Right kidney (tissue), 1 donor: ENCODE measurements around the gene GMDS.
A peak's percentile ranks its signal among the peaks of the same experiment; 100 is the strongest.

Experiments used
- DNase-seq: peaks from one replicate; pipeline ENCODE4 v3.0.0-alpha.2; 2016

GMDS gene

GRCh38 chr6:1739220-1739619, 506.2 kb downstream of the GMDS start:
- DNase-seq: no peak

DNA sequence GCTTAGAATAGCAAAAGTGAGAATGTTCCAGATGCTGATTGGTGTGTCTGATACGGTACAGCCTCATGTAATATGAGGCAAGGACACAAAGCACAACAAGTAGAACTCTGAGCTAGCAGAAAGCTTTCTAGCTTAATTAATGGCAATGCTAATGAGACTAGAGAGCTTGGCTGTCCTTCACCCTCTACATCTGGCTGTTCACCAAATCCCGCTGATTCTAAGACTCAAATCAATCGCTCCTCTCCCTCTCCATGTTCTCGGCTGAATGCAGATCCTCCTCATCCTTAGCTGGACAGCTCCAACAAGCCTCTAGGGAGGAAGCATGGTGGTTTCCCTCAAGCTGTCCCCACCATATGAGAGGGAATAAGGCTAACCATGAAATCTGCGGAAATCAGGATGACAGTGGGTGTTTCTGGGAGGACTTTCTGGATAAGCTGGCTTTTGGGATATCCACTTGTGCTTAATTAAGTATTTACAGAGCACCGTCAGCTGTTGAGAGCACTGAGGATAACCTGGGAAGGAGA, 506.8 kb downstream of the GMDS start:
- peak; percentile 3 for DNase-seq

DNA sequence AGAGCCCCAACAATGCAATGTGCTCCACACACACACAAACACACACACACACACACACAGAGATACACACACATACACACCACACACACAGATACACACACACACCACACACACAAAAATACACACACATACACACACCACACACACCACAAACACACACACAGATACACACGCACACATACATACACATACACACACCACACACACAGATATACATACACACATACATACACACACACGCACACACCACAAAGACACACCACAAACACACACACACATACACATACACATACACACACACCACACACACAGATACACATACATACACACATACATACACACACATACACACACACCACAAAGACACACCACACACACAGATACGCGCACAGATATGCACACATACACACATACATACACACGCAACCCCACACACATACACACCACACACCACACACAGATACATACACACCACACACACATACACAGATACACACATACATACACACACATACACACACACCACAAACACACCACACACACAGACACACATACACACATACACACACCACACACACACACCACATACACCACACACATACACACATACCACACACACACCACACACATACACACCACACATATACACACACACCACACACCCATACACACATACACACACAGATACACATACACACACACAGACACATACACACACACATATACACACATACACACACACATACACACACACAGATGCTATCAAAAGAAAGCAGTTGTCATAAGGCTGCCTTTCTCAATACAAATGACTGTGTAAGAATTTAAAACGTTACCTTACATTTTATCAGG, 507.7 kb downstream of the GMDS start:
- no peak for DNase-seq

DNA sequence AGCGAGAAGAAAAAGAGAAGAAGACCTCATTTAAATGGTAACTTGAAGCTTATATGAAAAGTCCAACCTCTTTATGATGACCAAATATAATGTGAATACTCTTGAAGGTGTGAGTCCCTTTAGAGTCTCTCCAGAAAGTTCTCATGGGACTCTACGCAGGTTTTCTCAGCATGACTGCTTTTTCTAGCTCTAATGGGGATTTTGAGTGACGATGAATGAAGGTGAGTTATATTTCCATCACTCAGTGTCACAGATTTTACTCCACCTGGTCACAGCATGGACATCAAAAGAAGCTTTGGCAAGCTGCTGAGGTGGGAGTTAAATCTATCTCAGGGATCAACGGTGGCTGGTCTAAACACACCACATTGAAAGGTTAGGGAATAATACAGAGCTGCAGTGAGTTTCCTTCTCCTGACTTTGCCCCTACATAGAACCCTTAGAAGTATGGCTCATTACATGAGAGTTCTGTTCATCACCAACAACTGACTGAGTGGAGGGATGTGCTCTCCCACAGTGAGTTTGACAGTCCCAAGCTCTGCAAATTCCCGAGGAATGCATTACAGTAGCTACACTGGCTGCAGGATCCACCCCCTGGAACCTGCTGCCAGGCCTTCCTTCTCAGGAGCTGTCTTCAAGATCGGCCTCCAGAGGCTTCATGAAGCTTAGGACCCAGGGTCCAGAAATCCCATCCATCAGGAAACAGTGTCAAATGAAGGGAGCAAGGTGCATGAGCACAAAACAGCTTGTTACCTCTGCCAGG, 508.9 kb downstream of the GMDS start:
- no peak for DNase-seq

DNA sequence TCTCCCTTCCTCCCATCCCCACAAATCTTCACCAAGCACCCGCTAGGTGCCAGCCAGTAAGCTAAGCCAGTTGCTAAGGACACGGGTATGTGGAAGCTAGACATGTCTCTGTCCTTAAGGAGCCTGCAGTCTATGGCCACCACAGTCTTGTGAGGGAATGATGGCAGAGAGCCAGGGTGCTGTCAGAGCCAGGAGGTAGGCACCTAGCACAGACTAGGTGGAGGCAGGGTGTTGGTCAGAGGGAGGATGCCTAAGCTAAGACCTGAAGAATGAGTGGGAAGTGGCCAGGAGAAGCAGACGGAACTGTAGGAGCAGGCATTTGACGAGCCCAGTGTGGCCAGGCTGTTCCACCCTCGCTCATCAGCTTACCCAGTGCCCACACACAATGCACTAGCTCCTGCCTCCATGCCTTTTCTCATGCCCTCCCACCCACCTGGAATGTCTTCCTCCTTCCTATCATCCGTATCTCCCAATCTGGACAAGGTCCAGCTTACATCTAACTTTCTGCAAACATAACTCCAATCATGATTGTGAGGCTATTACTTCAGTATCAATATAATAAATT, 510.1 kb downstream of the GMDS start:
- DNase-seq: no peak

- DNase-seq: no peak
Observed at GRCh38 chr6:1730882-1731281, 514.5 kb downstream of the GMDS start.

GRCh38 chr6:1729750-1730140, 515.7 kb downstream of the GMDS start:
- no peak for DNase-seq

GRCh38 chr6:1729133-1729749, 516.2 kb downstream of the GMDS start:
- no peak for DNase-seq

DNA sequence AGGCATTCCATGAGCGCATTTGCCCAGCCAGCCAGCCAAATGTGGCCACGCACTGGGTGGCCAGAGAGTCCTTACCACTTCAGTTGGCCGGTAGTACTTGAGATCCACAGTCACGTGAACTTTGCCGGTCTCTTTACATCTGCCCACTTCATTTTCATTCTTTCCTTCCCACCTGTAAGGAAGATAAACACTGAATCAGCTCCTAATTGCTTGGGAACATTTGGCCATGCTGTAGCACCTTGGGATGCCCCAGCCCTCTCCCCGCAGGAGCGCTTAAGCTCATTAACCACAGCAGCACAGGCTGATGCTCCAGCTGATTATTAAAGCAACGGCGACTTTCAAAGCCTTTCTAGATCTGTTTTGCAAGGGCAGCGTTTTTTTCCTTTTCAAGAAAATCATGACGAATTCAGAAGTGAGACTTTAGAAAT, 519.0 kb downstream of the GMDS start:
- DNase-seq: no peak

GRCh38 chr6:1724616-1725015, 520.8 kb downstream of the GMDS start:
- no peak for DNase-seq

DNA sequence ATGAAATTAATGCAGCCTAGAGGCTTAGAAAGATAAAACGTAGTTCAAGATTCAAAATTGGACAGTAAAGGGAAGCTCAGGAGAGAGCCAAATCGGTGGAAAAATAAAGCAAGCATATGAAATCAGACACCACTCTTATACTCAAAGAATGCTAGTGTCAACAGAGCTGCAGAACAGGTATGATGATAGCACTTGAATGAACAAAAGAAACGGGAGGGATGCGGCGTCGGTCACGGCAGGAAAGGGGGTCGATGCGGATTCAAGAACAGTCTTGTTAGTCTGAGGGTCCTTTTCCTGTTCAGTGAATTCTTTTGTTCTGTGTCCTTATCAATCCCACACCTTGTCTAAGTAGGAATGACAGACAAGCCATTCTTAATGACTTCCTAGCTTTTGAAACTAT, 521.3 kb downstream of the GMDS start:
- no peak for DNase-seq

- DNase-seq: no peak
Observed at GRCh38 chr6:1722801-1723200, 522.6 kb downstream of the GMDS start.

DNA sequence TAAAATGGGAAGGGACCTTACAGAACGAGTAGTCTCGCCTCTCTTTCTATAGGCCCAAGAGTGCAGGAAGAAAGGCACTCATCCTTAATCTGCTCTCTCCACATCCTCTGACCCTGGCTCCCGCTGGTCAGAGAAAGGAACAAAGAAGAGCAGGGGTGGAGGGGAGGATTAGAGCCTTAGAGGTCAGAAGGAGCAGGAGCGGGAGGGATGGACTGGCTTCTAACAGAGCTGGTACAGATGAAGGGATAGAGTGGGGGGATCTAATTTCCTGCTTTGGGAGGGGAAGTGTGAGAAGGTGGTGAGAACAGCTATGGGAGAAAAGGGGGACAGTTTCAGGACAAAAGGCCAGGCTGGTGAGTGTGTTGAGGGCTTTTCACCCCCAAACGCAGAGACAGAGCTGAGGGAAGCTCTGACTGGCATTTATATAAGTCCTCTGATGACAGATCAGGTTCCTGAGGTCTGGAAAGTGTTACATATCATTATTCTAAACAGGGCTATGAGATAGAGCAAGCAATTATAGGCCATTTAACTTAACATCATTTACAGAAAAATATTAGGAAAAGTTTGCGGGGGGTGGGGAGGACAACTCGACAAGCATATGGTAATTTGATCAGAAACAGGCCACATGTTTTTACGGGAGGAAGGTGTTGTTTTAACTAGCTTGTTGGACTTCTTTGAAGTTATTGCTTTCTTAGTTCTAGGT, 524.6 kb downstream of the GMDS start:
- no peak for DNase-seq

- DNase-seq: no peak
Observed at GRCh38 chr6:1719922-1720321, 525.5 kb downstream of the GMDS start.

- no peak for DNase-seq
Observed at GRCh38 chr6:1716868-1717267, 528.5 kb downstream of the GMDS start.

- DNase-seq: no peak
Observed at GRCh38 chr6:1716396-1716795, 529.0 kb downstream of the GMDS start.

GRCh38 chr6:1715336-1715735, 530.1 kb downstream of the GMDS start:
- no peak for DNase-seq

DNA sequence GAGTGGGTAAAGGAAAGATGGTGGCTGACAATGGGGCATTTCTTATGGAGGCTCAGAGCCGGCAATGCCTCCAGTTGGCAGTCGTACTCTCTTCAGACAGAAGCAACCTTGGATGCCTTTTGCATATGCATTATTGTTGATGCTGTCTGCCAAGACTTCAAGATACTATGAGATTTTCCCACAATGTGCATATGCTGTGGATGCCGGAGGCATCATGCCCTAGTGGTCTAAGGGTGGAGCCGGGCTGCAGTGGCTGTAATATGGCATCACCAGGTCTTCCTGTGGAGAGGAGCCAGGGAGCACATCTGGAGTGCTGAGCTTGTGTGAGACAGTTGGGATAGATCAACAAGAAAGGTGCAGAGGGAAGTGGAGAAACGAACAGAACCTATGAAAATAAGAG, 530.8 kb downstream of the GMDS start:
- no peak for DNase-seq

- no peak for DNase-seq
Observed at GRCh38 chr6:1713016-1713600, 532.3 kb downstream of the GMDS start.

GRCh38 chr6:1712451-1712850, 533.0 kb downstream of the GMDS start:
- no peak for DNase-seq

- DNase-seq: no peak
Observed at GRCh38 chr6:1711136-1711535, 534.3 kb downstream of the GMDS start.

DNA sequence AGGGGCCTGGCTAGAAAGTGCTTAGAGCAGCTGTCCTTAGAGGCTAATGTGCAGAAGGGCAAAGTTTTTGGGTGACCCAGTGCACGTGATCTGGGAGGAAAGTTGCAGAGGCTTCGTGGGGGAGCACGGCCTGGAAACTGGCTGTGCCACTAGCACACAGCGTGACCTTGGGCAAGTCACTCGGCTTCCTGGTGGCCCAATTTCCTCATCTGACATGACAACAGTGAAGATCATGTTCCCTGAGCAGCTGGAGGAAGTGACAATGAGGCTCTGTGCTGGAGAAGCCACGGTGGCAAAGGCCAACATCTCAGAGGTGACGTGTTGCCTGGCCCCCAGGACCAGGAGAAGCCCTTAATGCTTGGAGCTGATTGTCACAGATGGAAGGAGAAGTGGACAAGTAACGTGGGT, 536.2 kb downstream of the GMDS start:
- no peak for DNase-seq
